Stimulated activated naive CD8-positive, alpha-beta T cell treated with anti-CD3 and anti-CD28 coated beads, Interleukin-15, Interleukin-2, amounts not matched to agents 100 ng/mL and 50 ng/mL, for 24 hours (primary cell): ENCODE data around the gene CTAG1B.
"Not testable (repeated sequence)": the region's sequence is repeated elsewhere in the genome, so short reads cannot be mapped to it uniquely, and the experiment has no call there.

Experiments
- H3K27ac Mint-ChIP-seq: one replicate; pipeline ENCODE4 v1.8.0; 2021; ENCODE audit warnings: mild to moderate bottlenecking, mixed read lengths
- H3K27me3 Mint-ChIP-seq: one replicate; pipeline ENCODE4 v1.8.0; 2021; ENCODE audit warnings: mixed read lengths
- H3K36me3 Mint-ChIP-seq: one replicate; pipeline ENCODE4 v1.8.0; 2021; ENCODE audit warnings: low read depth, mixed read lengths
- H3K4me1 Mint-ChIP-seq: one replicate; pipeline ENCODE4 v1.8.0; 2021; ENCODE audit warnings: low read depth, mixed read lengths
- H3K4me3 Mint-ChIP-seq: one replicate; pipeline ENCODE4 v1.8.0; 2021; ENCODE audit warnings: mild to moderate bottlenecking, mixed read lengths
- H3K9me3 Mint-ChIP-seq: one replicate; pipeline ENCODE4 v1.8.0; 2021; ENCODE audit warnings: mixed read lengths

CTAG1B gene

DNA sequence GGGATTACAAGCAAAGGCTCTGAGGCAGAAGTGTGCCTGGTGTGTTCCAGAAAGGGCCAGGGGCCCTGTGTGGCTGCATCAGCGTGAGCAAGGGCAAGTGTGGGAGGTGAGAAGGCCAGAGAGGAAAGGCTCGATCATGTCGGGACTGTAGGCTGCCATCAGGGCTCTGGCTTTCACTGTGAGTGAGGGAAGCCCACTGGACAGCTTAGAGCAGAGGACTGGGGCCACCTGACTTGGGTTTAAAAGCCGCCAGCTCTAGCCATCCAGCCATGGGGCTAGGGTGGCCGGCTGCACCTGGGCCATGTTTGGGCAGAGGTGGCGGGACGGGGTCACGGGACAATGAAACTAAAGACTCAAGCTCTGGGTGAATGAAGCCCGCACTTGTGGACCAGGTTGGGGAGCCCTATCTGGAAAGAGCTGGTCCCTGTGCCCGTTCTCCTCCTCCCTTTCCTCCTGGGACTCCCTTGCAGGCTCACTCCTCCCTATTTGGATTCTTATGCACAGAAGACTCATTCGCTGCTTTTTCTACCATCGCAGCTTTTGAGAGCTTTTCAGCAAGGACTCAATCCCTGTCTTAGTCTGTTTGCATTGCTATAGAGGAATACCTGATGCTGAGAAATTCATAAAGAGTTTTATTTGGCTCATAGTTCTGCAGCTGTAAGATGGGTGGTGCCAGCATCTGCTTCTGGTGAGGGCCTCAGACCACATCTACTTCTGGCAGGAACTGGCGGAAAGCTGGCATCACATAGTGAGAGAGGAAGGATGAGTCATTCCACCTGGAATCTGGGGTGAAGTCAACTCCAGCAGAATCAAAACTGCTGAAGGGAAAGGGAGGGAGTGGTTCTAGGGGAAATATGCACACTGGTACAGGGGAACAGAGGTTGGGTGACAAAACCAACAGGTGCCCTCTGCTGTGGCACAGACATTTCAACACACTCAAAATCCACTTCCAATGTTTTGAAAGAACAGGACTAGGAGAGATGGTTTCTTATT is 15.3 kb downstream of the CTAG1B start:
- Mint-ChIP-seq H3K36me3 (no peaks in the 10 kb centered on the region), H3K4me1 (peaks cover 14% of the 10 kb centered on the region), H3K27ac (no peak overlapping the region), H3K4me3 (no peak overlapping the region), H3K9me3 (no peaks in the 10 kb centered on the region), H3K27me3 (no peaks in the 10 kb centered on the region)

DNA sequence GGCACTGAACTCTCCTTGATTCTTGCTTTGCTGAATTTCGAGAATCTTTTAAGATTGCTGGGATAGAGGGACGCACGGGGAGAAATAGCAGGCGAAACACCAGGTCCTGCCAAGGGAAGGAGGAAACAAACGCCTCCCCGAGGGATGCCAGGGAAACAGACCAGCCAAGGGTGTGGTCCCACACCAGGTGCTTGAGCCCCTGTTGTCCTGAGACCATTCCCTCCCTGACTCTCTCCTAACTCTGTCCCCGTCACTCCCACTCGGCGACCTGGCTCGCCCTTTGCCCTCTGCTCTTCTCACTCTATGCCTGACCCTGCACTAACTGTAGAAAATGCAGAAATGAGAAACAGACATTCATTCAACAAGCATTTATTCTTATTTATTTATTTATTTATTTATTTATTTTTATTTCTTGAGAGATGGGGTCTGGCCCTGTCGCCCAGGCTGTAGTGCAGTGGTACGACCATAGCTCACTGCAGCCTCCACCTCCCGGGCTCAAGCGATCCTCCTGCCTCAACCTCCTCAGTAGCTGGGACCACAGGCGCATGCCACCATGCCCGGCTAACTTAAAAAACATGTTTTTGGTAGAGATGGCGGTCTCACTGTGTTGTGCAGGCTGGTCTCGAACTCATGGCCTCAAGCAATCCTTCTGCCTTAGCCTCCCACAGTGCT is 16.2 kb downstream of the CTAG1B start:
- Mint-ChIP-seq H3K4me3 (no peak overlapping the region), H3K9me3 (no peaks in the 10 kb centered on the region), H3K27me3 (no peaks in the 10 kb centered on the region), H3K4me1 (peaks cover 14% of the 10 kb centered on the region), H3K36me3 (no peaks in the 10 kb centered on the region), H3K27ac (no peak overlapping the region)

GRCh38 chrX:154602226-154602625 is 16.9 kb downstream of the CTAG1B start:
- Mint-ChIP-seq H3K9me3 (no peaks in the 10 kb centered on the region), H3K27me3 (no peaks in the 10 kb centered on the region), H3K4me1 (peaks cover 14% of the 10 kb centered on the region), H3K36me3 (no peaks in the 10 kb centered on the region), H3K4me3 (no peak overlapping the region), H3K27ac (no peak overlapping the region)

DNA sequence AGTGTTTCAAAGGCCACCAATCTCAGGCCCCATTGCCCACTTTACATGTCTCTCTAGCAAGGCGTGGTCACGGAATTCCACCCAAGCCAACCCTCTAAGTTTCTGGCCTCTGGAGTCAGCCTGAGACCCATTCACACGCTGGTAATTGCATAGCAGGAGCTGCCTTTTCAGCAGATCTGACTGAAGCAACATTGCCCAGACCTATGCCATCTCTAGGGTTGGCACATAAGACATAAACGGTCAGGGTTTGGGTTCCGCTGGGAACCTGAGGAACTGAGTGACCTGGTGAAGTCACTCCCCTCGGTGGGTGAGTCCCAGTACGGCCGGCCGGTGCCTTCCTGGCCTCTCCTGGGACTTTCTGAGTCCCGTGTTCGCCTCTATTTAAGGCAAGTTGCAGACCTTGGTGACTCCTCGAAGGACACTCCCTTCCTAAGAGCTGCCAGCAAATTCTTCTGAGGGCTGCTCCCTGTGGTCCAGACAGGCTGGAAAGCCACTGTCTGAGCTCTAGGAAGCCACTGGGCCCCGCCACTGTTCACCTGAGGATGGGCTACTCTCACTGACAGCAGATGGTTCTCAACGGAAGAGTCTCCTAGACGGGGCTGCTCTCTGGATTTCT is 18.2 kb downstream of the CTAG1B start:
- Mint-ChIP-seq H3K4me3 (no peak overlapping the region), H3K27me3 (no peaks in the 10 kb centered on the region), H3K27ac (no peak overlapping the region), H3K9me3 (no peaks in the 10 kb centered on the region), H3K4me1 (peaks cover 12% of the 10 kb centered on the region), H3K36me3 (no peaks in the 10 kb centered on the region)

GRCh38 chrX:154599531-154599930 is 19.6 kb downstream of the CTAG1B start:
- Mint-ChIP-seq H3K9me3 (no peaks in the 10 kb centered on the region), H3K27ac (no peak overlapping the region)

GRCh38 chrX:154598656-154599055 is 20.4 kb downstream of the CTAG1B start:
- H3K27me3 Mint-ChIP-seq, result no peaks in the 10 kb centered on the region
- H3K9me3 Mint-ChIP-seq, result no peaks in the 10 kb centered on the region
- H3K4me3 Mint-ChIP-seq, result no peak overlapping the region
- no peaks in the 10 kb centered on the region for H3K36me3 Mint-ChIP-seq
- H3K4me1 Mint-ChIP-seq, result peaks cover 14% of the 10 kb centered on the region
- H3K27ac Mint-ChIP-seq, result no peak overlapping the region

More at GRCh38 chrX:154599531-154599930, 19.6 kb downstream of the CTAG1B start:
- Mint-ChIP-seq H3K4me3 (no peak overlapping the region), H3K4me1 (peaks cover 14% of the 10 kb centered on the region), H3K27me3 (no peaks in the 10 kb centered on the region), H3K36me3 (no peaks in the 10 kb centered on the region)

DNA sequence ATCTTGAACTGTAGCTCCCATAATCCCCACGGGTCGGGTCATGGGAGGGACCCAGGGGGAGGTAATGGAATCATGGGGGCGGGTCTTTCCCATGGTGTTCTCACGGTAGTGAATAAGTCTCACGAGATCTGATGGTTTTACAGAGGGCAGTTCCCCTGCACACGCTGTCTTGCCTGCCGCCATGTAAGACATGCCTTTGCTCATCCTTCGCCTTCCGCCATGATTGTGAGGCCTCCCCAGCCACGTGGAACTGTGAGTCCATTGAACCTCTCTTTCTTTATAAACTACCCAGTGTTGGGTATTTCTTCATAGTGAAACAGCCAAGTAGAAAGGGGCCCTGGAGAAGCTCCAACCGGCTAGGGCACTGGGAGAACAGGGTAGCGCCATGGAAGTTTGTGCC is 21.9 kb downstream of the CTAG1B start:
- H3K27ac Mint-ChIP-seq, result no peak overlapping the region
- no peaks in the 10 kb centered on the region for H3K27me3 Mint-ChIP-seq
- no peaks in the 10 kb centered on the region for H3K9me3 Mint-ChIP-seq
- no peak overlapping the region for H3K4me3 Mint-ChIP-seq
- no peaks in the 10 kb centered on the region for H3K36me3 Mint-ChIP-seq
- peaks cover 14% of the 10 kb centered on the region for H3K4me1 Mint-ChIP-seq

DNA sequence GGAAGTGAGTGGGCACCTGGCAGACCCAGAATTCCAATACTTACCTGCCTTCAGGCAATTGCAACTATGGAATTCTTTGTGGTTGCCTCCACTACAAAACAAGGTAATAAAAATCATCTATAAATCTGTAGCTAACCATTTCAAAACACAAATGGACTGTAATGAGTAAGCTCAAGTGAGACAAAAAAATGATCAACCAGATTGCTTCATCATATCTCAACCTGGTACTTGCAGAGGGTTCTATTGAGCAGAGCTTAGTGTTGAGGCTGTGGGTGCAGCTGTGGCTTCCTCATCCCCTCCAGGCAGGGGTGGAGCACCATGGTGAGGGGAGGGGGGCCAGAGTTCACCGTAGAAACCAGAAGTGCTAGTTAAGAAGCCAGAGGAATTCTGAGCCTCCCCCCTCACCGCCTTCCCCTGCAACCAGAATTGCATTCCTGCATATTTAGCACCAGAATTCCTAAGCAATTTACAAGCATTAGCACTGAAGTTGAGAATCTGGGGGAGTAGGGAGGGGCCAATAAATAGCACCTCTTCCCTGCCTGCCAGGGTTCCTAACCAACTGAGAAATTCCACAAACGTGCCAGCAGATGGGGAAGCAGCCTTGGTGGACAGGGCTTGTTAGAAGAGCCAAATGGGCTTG is 22.7 kb downstream of the CTAG1B start:
- Mint-ChIP-seq H3K36me3 (no peaks in the 10 kb centered on the region), H3K9me3 (no peaks in the 10 kb centered on the region), H3K27ac (no peak overlapping the region), H3K27me3 (no peaks in the 10 kb centered on the region), H3K4me1 (peaks cover 14% of the 10 kb centered on the region), H3K4me3 (no peak overlapping the region)

DNA sequence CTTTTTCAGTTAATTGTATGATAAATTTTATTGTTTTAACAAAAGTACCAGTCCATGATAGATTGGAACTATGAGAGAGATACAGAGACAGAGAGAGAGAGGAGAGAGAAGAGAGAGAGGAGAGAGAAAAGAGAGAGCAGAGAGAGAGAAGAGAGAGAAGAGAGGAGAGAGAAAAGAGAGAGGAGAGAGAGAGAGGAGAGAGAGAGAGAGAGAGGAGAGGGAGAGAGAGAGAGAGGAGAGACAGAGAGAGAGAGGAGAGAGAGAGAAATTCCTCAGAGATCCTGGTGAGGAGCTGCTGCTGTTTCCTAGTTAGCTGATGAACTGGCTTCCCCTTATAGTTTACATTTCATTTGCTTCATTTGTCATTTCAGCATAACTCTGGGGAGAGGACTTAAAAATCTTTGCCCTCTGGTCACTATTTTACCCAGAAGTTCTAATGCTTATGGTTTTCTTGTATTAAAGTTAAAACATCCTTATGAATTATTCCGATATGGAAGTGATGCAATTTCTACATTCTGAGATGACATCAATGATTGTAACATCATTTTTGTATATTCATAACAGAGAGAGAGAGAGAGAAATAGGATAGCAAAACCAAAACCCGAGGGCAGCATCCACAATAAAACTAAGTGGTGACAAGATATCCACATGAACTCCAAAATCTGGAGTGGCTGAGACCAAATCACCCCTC is 23.4 kb downstream of the CTAG1B start:
- Mint-ChIP-seq H3K27ac (no peak overlapping the region), H3K4me3 (no peak overlapping the region), H3K4me1 (peaks cover 14% of the 10 kb centered on the region), H3K36me3 (no peaks in the 10 kb centered on the region), H3K27me3 (no peaks in the 10 kb centered on the region), H3K9me3 (no peaks in the 10 kb centered on the region)

DNA sequence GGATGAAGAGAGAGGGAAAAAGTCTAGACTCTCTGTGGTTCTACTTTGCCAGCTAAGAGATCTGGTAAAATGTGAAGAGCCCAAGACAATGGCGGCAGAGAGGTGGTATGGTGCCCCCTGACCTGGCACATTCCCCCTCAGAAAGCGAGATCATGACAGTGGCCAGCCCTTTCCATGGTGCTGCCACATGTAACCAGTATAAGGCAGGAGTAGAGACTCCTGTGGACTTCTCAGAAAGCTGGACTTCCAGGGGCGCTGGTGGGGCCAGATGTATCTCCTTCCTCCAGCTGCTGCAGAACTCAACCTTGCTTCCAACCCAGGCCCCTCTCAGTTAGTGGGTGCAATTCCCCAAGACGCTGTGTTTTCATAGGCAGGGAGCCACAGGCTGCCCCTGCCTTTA is 24.6 kb downstream of the CTAG1B start:
- Mint-ChIP-seq H3K27me3 (no peaks in the 10 kb centered on the region), H3K27ac (no peak overlapping the region), H3K4me3 (no peak overlapping the region), H3K9me3 (no peaks in the 10 kb centered on the region), H3K36me3 (no peaks in the 10 kb centered on the region), H3K4me1 (peaks cover 5% of the 10 kb centered on the region)

GRCh38 chrX:154593201-154593600 is 25.9 kb downstream of the CTAG1B start:
- H3K36me3 Mint-ChIP-seq, result no peaks in the 10 kb centered on the region
- no peaks in the 10 kb centered on the region for H3K27me3 Mint-ChIP-seq
- peaks cover 5% of the 10 kb centered on the region for H3K4me1 Mint-ChIP-seq
- no peaks in the 10 kb centered on the region for H3K9me3 Mint-ChIP-seq
- H3K27ac Mint-ChIP-seq, result no peak overlapping the region
- H3K4me3 Mint-ChIP-seq, result no peak overlapping the region

GRCh38 chrX:154592505-154592904 is 26.6 kb downstream of the CTAG1B start:
- Mint-ChIP-seq H3K27ac (no peak overlapping the region), H3K9me3 (no peaks in the 10 kb centered on the region)

GRCh38 chrX:154590415-154590814 is 28.7 kb downstream of the CTAG1B start:
- not testable (repeated sequence) for H3K36me3 Mint-ChIP-seq

More at GRCh38 chrX:154592505-154592904, 26.6 kb downstream of the CTAG1B start:
- peaks cover 5% of the 10 kb centered on the region for H3K4me1 Mint-ChIP-seq
- no peaks in the 10 kb centered on the region for H3K27me3 Mint-ChIP-seq
- H3K36me3 Mint-ChIP-seq, result no peaks in the 10 kb centered on the region
- no peak overlapping the region for H3K4me3 Mint-ChIP-seq

GRCh38 chrX:154584585-154585183 is 34.4 kb downstream of the CTAG1B start, which contains the start of gene CTAG1A:
Gene CTAG1A (plus strand): TSS chrX:154585133. CDS start chrX:154585207, 74 bp downstream.
- H3K4me1 Mint-ChIP-seq, result not testable (repeated sequence)

More at GRCh38 chrX:154590415-154590814, 28.7 kb downstream of the CTAG1B start:
- H3K4me3 Mint-ChIP-seq, H3K27ac Mint-ChIP-seq, H3K4me1 Mint-ChIP-seq, H3K27me3 Mint-ChIP-seq, H3K9me3 Mint-ChIP-seq: not testable (repeated sequence)

More at GRCh38 chrX:154584585-154585183, 34.4 kb downstream of the CTAG1B start, which contains the start of gene CTAG1A:
- not testable (repeated sequence) for H3K36me3 Mint-ChIP-seq, H3K27me3 Mint-ChIP-seq, H3K9me3 Mint-ChIP-seq, H3K27ac Mint-ChIP-seq, H3K4me3 Mint-ChIP-seq
